Duodenal mucosa (tissue), 2 donors: ENCODE data around the gene ANKS1A.

Source experiments
- H3K27ac ChIP-seq: one replicate; pipeline ENCODE4 v1.7.0; 2013; ENCODE audit warnings: low read depth, low read length
- H3K27me3 ChIP-seq, 2 donors: one replicate each; pipeline ENCODE4 v1.7.0; 2013; ENCODE audit warnings: low read length in 2 of 2, control low read depth in 1 of 2; ENCODE audit not compliant: insufficient read depth in 2 of 2, control insufficient read depth in 1 of 2
- H3K36me3 ChIP-seq, 2 donors: one replicate each; pipeline ENCODE4 v1.7.0; 2013; ENCODE audit warnings: low read length in 2 of 2, control low read depth in 1 of 2; ENCODE audit not compliant: insufficient read depth in 2 of 2, control insufficient read depth in 1 of 2
- H3K4me1 ChIP-seq, 2 donors: one replicate each; pipeline ENCODE4 v1.7.0; 2013; ENCODE audit warnings: low read length in 2 of 2, control low read depth in 1 of 2; ENCODE audit not compliant: insufficient read depth in 2 of 2, control insufficient read depth in 1 of 2
- H3K4me3 ChIP-seq, 2 donors: one replicate each; pipeline ENCODE4 v1.7.0; 2013; ENCODE audit warnings: low read length in 2 of 2, low read depth in 1 of 2
- H3K9ac ChIP-seq, 2 donors: one replicate each; pipeline ENCODE4 v1.7.0; 2013; ENCODE audit warnings: low read length in 2 of 2, low read depth in 1 of 2
- H3K9me3 ChIP-seq, 2 donors: one replicate each; pipeline ENCODE4 v1.7.0; 2013; ENCODE audit warnings: low read length in 2 of 2, control low read depth in 1 of 2; ENCODE audit not compliant: control insufficient read depth in 1 of 2

ANKS1A gene

DNA sequence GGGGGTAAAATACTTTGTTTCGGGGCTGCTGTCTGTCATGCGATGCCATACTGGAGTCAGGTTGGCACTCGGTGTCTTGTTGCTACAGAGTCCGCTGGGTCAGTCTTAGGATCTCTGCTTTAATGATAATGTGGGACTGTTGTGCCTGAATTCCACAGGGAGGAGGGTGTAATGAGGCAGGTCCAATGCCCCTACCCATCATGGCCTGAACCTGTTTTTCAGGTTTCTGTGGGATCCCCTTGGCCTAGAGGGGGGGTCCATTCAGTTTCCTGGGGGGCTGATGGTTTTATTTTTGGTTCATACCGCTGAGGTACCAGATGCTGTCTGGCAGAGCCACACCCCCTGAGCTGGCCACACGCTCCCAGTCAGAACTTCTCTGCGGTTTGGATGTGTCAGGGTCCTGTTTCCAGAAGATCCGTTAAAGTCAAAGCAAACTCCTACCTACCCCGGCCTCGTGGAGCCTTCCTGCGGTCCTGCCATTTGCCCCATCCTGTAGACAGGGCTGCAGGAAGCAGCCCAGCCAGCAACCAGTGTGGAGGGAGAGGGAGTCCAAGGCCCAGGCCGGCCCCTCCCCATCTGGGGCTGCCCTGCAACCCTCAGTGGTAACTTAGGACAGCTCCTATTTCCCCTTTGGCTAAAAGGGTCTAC, 182.4 kb downstream of the ANKS1A start:
- Histone ChIP-seq H3K4me1 (no peaks in the 10 kb centered on the region), H3K27me3 (no peaks in the 10 kb centered on the region), H3K4me3 (no peak overlapping the region), H3K9ac (no peak overlapping the region), H3K36me3 (peaks cover 17 to 35% of the 10 kb centered on the region in 2 donors), H3K27ac (no peak overlapping the region), H3K9me3 (no peaks in the 10 kb centered on the region)

- Histone ChIP-seq H3K27ac (no peak overlapping the region), H3K4me3 (no peak overlapping the region), H3K27me3 (no peaks in the 10 kb centered on the region), H3K36me3 (peaks cover 15 to 36% of the 10 kb centered on the region in 2 donors), H3K4me1 (no peaks in the 10 kb centered on the region), H3K9me3 (no peaks in the 10 kb centered on the region), H3K9ac (no peak overlapping the region)
These were observed 183.1 kb downstream of the ANKS1A start for GRCh38 chr6:35072051-35072697.

GRCh38 chr6:35072698-35073055, 183.6 kb downstream of the ANKS1A start:
- H3K27ac ChIP-seq: no peak overlapping the region
- H3K9ac ChIP-seq: no peak overlapping the region
- no peaks in the 10 kb centered on the region for H3K9me3 ChIP-seq
- H3K4me1 ChIP-seq: no peaks in the 10 kb centered on the region
- H3K4me3 ChIP-seq: no peak overlapping the region
- peaks cover 17 to 38% of the 10 kb centered on the region in 2 donors for H3K36me3 ChIP-seq
- no peaks in the 10 kb centered on the region for H3K27me3 ChIP-seq

GRCh38 chr6:35073211-35073610, 184.2 kb downstream of the ANKS1A start:
- no peaks in the 10 kb centered on the region for H3K27me3 ChIP-seq
- H3K27ac ChIP-seq: no peak overlapping the region
- H3K9ac ChIP-seq: no peak overlapping the region
- peaks cover 17 to 42% of the 10 kb centered on the region in 2 donors for H3K36me3 ChIP-seq
- H3K4me1 ChIP-seq: no peaks in the 10 kb centered on the region
- H3K9me3 ChIP-seq: no peaks in the 10 kb centered on the region
- H3K4me3 ChIP-seq: no peak overlapping the region

- H3K27ac ChIP-seq: no peak overlapping the region
- no peak overlapping the region for H3K9ac ChIP-seq
- H3K4me1 ChIP-seq: no peaks in the 10 kb centered on the region
- no peak overlapping the region for H3K4me3 ChIP-seq
- no peaks in the 10 kb centered on the region for H3K27me3 ChIP-seq
- peaks cover 17 to 46% of the 10 kb centered on the region in 2 donors for H3K36me3 ChIP-seq
- no peaks in the 10 kb centered on the region for H3K9me3 ChIP-seq
These were observed 184.9 kb downstream of the ANKS1A start for GRCh38 chr6:35073766-35074471.

DNA sequence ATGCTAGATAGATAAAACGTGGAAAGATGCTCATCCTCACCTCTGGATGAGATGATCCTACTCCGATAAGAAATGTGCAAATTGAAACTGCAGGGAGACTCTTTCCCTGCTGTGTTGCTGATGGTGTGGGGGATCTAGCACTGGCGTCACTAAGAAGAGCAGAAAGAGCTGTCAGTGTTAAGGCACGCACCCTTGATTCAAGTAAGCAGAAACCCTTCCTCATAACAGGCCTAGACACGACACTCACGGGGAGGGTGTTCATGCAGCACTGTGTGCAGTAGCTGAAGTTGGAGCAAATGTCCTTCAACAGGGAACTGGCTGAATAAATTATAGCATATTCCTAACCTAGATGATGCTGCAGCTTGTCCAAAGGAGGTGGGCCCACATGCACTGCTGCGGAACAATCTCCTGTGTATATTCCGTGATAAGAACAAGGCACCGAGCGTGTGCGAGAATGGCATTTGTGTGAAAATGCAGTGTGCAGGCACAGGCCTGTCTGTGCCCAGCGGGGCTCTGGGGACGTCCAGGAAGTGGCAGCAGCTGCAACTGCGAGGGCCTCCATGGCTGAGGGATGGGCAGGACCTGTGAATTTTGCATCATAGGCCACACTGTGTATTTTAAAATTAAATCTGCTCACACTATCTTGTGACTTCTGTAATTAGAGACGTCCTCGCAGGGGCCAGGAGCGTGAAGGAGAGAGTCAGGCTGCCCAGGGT, 188.1 kb downstream of the ANKS1A start:
- Histone ChIP-seq H3K4me3 (no peak overlapping the region), H3K4me1 (no peaks in the 10 kb centered on the region), H3K27ac (no peak overlapping the region), H3K9me3 (no peaks in the 10 kb centered on the region), H3K36me3 (peaks cover 31 to 62% of the 10 kb centered on the region in 2 donors), H3K9ac (no peak overlapping the region), H3K27me3 (no peaks in the 10 kb centered on the region)

DNA sequence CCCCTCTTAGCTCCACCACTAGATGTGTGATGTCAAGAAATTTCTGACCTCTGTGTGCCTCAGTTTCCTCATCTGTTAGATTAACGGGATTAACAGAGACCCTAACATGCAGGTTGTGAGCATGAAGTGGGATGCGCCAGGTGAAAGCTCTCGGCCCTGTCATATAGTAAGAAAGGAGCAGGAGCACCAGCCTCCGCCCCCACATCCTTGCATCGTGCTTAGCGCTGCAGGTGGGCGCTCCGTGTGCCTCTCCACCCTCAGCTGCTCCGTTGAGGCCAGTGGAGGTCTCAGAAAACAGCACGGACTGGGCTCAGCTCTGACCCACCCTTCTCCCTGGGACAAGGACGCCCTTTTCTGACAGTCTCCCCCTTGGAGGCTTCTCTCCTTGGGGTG, 188.7 kb downstream of the ANKS1A start:
- H3K36me3 ChIP-seq: peaks cover 28 to 62% of the 10 kb centered on the region in 2 donors
- no peaks in the 10 kb centered on the region for H3K9me3 ChIP-seq
- no peak overlapping the region for H3K9ac ChIP-seq
- H3K27me3 ChIP-seq: no peaks in the 10 kb centered on the region
- no peak overlapping the region for H3K27ac ChIP-seq
- no peak overlapping the region for H3K4me3 ChIP-seq
- no peaks in the 10 kb centered on the region for H3K4me1 ChIP-seq

GRCh38 chr6:35078226-35078850, 189.3 kb downstream of the ANKS1A start:
- Histone ChIP-seq H3K4me3 (no peak overlapping the region), H3K27ac (no peak overlapping the region)

GRCh38 chr6:35078896-35079295, 189.8 kb downstream of the ANKS1A start:
- no peaks in the 10 kb centered on the region for H3K4me1 ChIP-seq
- H3K4me3 ChIP-seq: no peak overlapping the region
- no peaks in the 10 kb centered on the region for H3K27me3 ChIP-seq
- H3K9ac ChIP-seq: no peak overlapping the region
- H3K27ac ChIP-seq: no peak overlapping the region
- H3K36me3 ChIP-seq: peaks cover 30 to 67% of the 10 kb centered on the region in 2 donors
- H3K9me3 ChIP-seq: no peaks in the 10 kb centered on the region

More at GRCh38 chr6:35078226-35078850, 189.3 kb downstream of the ANKS1A start:
- H3K9ac ChIP-seq: no peak overlapping the region
- no peaks in the 10 kb centered on the region for H3K9me3 ChIP-seq
- H3K36me3 ChIP-seq: peaks cover 30 to 62% of the 10 kb centered on the region in 2 donors
- no peaks in the 10 kb centered on the region for H3K4me1 ChIP-seq
- H3K27me3 ChIP-seq: no peaks in the 10 kb centered on the region
